ENCODE results near the gene KDM2A. TPM values are rescaled to one million over a fixed set of nuclear protein-coding genes. Genes with fewer than 3 reads are reported as not detected.

The KDM2A gene
- total RNA-seq, 4 donors from 2014 or later: 65.3 to 137 (median 81.2) TPM

Other genes starting within 250 kb of the KDM2A start
- 100 to 1,000 TPM in 1 of 4 donors, 10 to 100 TPM in 3; 14.9 to 246 (median 38.1) TPM for gene PC, start 160.9 kb upstream of the KDM2A start, total RNA-seq
- gene C11orf86, start 144.0 kb upstream of the KDM2A start, total RNA-seq: 10 to 100 TPM in 3 of 4 donors, not detected in 1; 21.0 to 88.3 (median 56.1) TPM
- gene SYT12, start 96.1 kb upstream of the KDM2A start, total RNA-seq: not detected
- gene RHOD, start 62.4 kb upstream of the KDM2A start, total RNA-seq: 10 to 100 TPM in 1 of 4 donors, 1 to 10 TPM in 3; 1.2 to 54.6 (median 5.8) TPM
- gene GRK2, start 147.2 kb downstream of the KDM2A start, total RNA-seq: 100 to 1,000 TPM; 104 to 294 (median 160) TPM
- 100 to 1,000 TPM in 1 of 4 donors, 10 to 100 TPM in 3; 19.7 to 194 (median 54.5) TPM for gene ANKRD13D, start 170.0 kb downstream of the KDM2A start, total RNA-seq
- 100 to 1,000 TPM in 2 of 4 donors, 10 to 100 TPM in 2; 73.0 to 174 (median 123) TPM for gene SSH3, start 184.3 kb downstream of the KDM2A start, total RNA-seq
- gene POLD4, start 234.3 kb downstream of the KDM2A start, total RNA-seq: 100 to 1,000 TPM; 261 to 372 (median 319) TPM

Data from transverse colon (tissue), 4 donors.